IMR-90 (cell line): ENCODE results near the gene MAP3K13.

Source experiments
- CEBPB ChIP-seq: IDR thresholded peaks from 2 replicates; pipeline ENCODE4 v1.6.1; 2012; ENCODE audit warnings: low read depth, low read length, improper control_type of control experiment
- CTCF ChIP-seq: conservative IDR thresholded peaks from 2 replicates; pipeline ENCODE4 v1.5.1; 2012; ENCODE audit warnings: mild to moderate bottlenecking, low read depth, low read length, improper control_type of control experiment
- ELK1 ChIP-seq: fragments of 150-350 bp; IDR thresholded peaks from 2 replicates; pipeline ENCODE4 v1.6.1; 2016; ENCODE audit warnings: low read depth, mild to moderate bottlenecking, low read length, moderate library complexity, borderline replicate concordance
- FOS ChIP-seq: fragments of 150-350 bp; IDR thresholded peaks from 2 replicates; pipeline ENCODE4 v1.6.1; 2016; ENCODE audit warnings: low read depth, low read length
- MAFK ChIP-seq: IDR thresholded peaks from 2 replicates; pipeline ENCODE4 v1.6.1; 2012; ENCODE audit warnings: low read depth, low read length, improper control_type of control experiment
- MAZ ChIP-seq: IDR thresholded peaks from 2 replicates; pipeline ENCODE4 v1.6.1; 2012; ENCODE audit warnings: low read depth, mild to moderate bottlenecking, low read length, improper control_type of control experiment, moderate library complexity, borderline replicate concordance
- MXI1 ChIP-seq: IDR thresholded peaks from 2 replicates; pipeline ENCODE4 v1.6.1; 2012; ENCODE audit warnings: low read depth, mild to moderate bottlenecking, low read length, moderate library complexity, borderline replicate concordance
- POLR2A ChIP-seq: IDR thresholded peaks from 2 replicates; pipeline ENCODE4 v1.6.1; 2012; ENCODE audit warnings: mild to moderate bottlenecking, low read depth, low read length
- RAD21 ChIP-seq: IDR thresholded peaks from 2 replicates; pipeline ENCODE4 v1.6.1; 2012; ENCODE audit warnings: low read length, improper control_type of control experiment
- RCOR1 ChIP-seq: IDR thresholded peaks from 2 replicates; pipeline ENCODE4 v1.6.1; 2012; ENCODE audit warnings: mild to moderate bottlenecking, low read length, improper control_type of control experiment; ENCODE audit not compliant: insufficient replicate concordance
- RFX5 ChIP-seq: IDR thresholded peaks from 2 replicates; pipeline ENCODE4 v1.8.0; 2012; ENCODE audit warnings: low read depth, mild to moderate bottlenecking, low read length, moderate library complexity
- SMC3 ChIP-seq: fragments of 150-350 bp; IDR thresholded peaks from 2 replicates; pipeline ENCODE4 v1.6.1; 2016; ENCODE audit warnings: low read depth, mild to moderate bottlenecking, antibody characterized with exemption, low read length, moderate library complexity
- USF2 ChIP-seq: fragments of 150-350 bp; IDR thresholded peaks from 2 replicates; pipeline ENCODE4 v1.6.1; 2017; ENCODE audit warnings: mild to moderate bottlenecking, antibody characterized with exemption, low read length, low read depth

GRCh38 chr3:185519021-185519420, 156.1 kb downstream of the MAP3K13 start:
- no peak for TF ChIP-seq CTCF
- no peak for TF ChIP-seq MXI1
- TF ChIP-seq POLR2A: no peak
- TF ChIP-seq RCOR1: no peak
- TF ChIP-seq MAFK: no peak
- no peak for TF ChIP-seq SMC3
- no peak for TF ChIP-seq CEBPB
- no peak for TF ChIP-seq USF2
- TF ChIP-seq ELK1: no peak
- TF ChIP-seq RAD21: no peak
- no peak for TF ChIP-seq RFX5
- TF ChIP-seq FOS: no peak
- TF ChIP-seq MAZ: no peak
